DMS114 treated with DMSO at 0.1 percent for 48 hours (cell line): ENCODE data around the gene KPNA5.
"Not testable (repeated sequence)": the region's sequence is repeated elsewhere in the genome, so short reads cannot be mapped to it uniquely, and the experiment has no call there.

Source experiments
- DNase-seq: peaks from one replicate; lab custom pipeline; 2025; ENCODE audit not compliant: unreplicated experiment; lab: John Stamatoyannopoulos, UW

KPNA5 gene

DNA sequence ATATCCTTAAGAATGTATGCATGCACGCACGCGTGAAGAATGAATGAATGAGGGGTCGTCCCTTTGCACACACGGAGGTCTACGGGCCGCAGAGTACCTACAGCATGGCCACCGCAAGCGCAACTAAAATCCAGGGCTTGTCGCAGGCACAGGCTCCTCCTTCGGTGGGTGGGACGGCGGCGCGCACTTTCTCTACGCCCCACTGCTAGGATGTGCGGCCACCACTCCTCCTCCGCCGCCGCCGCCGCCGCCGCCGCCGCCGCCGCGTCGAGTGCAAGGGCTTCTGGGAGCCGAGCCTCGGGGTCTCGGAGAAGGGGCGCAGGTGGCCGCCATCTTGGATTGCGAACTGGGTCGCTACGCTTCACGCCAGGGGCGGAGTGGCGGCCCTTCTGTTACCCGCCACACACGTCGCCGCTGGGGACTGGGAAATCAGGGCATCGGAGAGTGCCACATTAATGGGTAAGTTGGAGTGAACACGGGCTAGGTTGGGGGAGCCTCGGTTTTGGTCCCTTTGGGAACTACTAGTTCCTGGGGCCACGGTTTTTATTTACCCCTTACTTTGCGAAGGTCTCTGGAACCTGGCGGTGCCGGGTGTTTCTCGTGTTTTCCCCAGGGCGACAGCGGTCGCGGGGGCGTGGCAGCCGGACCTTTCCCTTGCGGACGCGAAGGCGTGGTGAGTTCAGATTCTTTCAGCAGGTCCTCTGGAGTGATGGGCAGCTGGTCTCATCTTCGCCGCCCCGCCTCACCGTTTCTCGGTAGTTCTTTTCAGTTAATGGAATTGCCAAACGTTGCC, at the start of gene KPNA5:
KPNA5 (plus strand) TSS at position 332 of the 793 bp plus-strand sequence; CDS start at position 456, 124 bp downstream.
- DNase-seq = peak; percentile 92

DNA sequence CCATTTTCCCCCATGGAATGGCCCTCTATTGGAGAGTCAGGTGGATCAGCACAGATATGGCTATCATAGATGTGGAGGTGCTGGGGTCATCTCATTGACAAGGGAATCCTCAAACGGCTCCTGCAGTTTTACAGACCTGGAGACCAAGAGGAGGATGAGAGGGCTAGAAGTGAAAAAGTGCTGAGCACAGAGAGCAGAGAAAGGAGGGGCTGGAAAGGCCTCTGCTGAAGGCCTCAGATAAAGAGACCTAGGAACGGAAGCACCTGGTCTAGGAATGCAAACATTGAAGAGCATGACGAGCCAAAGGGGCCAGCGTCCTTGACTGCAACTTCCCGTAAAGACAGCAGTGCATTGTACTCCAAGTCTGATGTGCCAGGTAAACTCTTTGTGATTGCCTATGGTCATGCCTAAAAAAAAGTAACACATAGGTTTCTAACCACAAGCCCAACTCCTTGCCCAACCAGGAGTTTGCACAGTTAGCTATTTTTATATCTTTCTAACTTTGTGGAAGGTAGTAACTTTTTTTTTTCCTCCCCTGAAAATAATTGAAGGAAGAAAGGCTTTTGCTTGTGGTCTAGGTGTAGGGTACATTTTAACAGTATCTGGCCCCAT, 49.5 kb upstream of the KPNA5 start:
- no peak for DNase-seq

DNA sequence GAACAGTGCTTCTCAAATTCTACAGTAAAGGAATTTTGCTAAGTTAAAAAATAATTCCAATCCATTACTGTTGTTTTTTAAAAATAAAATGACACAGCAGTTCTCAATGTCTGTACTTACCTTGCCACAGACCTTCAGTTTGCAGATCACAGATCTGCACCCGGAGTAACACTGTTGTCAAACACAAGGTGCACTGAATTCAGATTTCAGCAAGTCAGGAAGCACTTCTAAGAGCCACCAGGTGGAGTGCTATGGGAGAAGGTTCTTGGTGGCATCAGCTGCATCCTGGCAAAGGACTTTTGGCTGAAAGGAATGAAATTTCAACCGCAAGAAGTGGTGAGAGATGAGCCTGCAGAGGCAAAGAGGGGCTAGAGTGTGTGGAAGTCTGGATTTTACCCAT, 47.3 kb upstream of the KPNA5 start:
- DNase-seq = no peak

DNA sequence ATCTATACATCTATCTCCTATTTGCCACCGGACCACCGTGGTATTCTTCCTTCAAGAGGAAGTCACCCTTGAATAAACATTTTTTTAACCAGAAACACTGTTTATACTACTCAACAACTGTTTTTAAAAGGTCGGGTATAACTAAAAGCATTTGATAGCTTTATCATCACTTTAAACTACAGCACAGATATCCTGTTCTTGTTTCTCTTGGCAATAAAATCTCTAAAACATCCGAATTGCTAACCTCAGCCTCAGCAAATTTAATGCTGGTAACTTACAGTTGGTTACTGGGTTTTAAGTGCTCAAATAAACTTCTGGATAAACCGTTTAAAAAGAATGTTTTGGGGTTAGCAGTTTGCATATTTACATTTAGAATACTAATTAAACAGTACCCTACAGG, 32.9 kb upstream of the KPNA5 start:
- no peak for DNase-seq

DNA sequence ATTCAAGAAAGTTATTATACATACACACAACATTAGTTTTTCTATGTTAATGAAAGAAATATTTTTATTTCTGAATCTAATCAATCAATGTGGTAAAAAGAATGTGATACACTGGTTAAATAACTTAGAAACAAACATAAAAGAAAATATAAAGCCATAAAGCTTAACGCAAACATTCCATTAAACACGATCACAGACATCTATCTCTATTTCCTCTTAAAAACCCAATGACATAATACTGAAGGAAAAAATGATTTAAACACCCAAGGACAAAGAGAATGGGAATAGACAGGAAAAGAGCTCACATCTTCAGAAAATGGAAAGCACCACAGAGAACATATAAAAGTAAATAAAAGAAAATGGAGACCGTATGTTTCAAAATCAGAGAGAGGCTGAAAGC, 31.9 kb upstream of the KPNA5 start:
- DNase-seq = no peak

DNA sequence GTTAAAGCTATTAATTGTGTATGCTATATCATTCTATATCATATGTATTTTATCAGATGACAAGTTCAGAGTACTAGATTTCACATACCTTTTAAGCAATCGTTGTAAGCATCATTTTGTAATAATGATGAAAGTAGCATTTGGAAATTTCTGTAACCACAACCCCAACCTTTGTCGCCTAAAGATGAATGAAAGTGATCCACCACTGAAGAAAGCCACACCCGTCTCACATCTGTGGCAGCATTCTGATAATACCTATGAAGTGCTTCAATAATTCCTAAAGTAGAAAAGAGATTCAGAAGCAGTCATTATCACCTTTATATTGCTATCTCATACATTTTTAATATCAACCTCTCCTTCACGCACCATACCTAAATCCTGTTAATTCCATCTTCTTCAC, 29.1 kb upstream of the KPNA5 start:
- no peak for DNase-seq

DNA sequence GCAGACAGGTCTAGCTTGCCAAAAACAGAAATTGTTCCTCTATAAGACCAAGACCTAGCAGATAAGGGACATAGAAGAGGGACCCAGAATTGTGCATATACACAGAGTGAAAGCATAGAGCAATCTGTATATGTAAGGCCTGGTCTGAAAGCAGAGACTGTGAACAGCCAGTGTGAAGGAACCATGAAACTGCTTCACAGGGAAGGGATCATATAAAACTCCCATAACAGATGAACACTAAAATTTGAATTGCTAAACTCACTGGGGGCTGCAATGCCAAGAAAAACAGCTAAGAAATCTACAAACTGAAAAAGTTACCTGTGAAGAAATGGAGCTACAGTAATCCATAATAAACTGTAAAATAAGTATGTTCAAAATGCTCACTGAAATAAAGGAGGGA, 19.4 kb upstream of the KPNA5 start:
- DNase-seq = no peak

DNA sequence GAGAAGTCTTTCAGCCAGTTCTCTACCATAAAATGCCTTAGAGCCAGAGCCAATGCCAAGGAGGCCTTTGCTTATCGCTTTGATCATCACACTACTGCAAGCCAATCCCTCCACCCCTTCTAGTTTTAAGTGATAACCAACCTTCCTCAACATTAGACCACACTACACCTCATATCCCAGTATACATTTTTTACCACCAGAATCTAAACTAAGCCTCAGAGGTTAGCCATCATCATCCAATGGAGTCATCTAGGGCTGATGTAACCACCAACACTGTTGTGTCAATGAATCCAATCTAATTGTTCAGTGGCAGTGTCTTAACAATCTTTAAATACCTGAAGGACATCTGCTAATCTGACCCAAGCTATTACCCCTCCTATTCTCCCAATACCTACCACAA, 18.8 kb upstream of the KPNA5 start:
- no peak for DNase-seq

DNA sequence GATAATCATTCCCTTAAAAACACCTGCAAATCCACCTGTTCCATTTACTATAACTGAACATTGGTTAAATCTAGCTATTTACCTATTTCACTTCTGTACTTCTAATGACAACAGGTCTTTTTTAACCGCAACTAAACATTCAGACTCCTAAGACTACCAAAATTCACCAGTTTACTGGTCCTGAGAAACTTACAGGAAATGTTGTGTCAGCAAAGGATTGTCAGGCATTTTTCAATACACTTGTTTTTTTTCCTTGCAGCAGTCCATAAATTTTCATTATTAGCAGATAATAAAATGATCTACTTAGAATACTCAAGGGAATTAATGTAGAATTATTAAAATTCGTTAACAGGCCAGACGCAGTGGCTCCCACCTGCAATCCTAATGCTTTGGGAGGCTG, 17.7 kb upstream of the KPNA5 start:
- DNase-seq = no peak

DNA sequence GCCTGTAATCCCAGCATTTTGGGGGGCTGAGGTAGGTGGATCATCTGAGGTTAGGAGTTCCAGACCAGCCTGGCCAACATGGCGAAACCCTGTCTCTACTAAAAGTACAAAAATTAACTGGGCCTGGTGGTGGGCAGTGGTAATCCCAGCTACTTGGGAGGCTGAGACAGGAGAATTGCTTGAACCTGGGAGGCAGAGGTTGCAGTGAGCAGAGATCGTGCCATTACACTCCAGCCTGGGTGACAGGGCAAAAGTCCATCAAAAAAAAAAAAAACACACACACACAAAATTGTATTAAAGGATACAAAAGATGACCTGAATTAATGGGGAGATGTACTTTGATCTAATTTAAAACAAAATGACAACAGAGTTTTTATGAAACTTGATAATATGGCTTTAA, 16.8 kb upstream of the KPNA5 start:
- not testable (repeated sequence) for DNase-seq

DNA sequence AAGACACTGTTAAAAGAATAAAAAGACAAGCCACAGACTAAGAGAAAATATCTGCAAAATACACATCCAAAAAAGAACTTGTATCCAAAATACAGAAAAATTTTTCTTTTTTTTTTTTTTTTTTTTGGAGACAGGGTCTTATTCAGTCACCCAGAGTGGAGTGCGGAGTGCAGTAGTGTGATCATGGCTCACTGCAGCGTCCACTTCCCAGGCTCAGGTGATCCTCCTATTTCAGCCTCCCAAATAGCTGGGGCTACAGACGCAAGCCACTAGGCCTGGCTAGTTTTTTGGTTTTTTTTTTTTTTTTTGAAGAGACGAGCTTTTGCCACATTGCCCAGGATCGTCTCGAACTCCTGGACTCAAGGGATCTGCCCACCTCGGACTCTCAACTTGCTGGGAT, 15.5 kb upstream of the KPNA5 start:
- no peak for DNase-seq

DNA sequence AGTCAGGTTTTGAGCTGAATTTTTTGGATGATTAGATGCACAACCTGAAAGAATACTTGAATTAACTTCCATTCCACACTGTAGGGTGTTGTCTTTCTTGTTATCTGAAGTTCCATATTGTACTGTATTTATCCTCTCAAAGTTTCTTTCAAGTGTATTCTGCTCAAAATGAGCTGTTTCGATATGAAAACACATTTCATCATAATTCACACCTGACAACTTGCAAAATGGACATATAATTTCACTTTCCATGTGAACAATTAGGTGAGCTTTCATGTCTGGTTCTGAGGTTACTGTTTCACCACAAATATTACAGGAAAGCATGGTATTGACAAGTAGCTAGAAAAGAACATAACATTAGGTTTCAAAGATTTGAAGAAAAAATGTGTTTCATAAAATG, 14.1 kb upstream of the KPNA5 start:
- DNase-seq = no peak

DNA sequence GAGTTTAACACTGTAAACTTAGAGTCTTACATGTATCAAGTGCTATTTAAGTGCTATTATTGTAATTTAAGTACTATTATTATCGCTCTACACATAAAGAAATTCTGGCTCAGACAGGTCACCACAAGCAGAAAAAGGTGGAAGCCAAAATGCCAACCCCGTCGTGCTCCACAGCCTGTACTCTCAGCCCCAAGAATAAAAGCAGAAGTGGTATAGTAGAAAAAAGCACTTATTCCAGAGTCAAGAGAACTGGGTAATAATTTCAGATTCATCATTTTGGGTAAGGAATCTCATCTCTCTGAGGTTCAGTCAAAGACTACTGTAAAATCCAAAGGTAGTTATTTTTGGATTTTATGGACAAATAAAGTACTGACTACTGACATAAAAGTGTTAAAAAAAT, 13.4 kb upstream of the KPNA5 start:
- no peak for DNase-seq

DNA sequence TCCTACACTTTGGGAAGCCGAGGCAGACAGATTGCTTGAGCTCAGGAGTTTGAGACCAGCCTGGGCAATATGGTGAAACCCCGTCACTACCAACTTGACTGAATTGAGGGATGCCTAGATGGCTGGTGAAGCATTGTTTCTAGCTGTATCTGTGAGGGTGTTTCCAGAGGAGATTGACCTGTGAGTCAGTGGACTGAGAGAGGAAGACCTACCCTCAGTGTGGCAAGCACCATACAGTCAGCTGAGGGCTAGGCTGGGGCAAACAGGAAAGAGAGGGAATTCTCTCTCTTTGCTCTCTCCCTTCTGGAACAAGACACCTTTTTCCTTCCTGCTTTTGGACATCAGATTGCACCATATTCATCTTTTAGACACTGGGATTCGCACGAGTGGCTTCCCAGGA, 8.7 kb upstream of the KPNA5 start:
- DNase-seq = no peak

DNA sequence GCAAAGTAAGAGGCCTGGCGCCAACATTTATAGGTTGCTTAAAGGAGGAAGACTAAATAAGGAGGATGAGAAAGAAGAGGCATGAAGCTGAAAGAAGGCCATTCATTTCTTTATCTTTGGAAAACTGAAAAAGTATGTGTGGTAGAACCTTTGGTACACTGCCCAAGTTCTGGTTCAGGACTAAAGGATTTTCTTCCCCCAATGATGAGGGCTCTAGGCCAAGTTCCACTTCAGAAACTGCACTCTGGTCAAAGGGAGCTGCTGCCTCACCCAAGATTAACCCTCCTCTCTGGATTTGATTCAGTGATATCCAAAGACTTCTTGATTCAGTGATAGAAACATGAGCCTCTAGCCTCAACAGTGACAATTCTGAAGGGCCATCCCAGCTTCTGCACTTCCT, 5.0 kb upstream of the KPNA5 start:
- DNase-seq = no peak

DNA sequence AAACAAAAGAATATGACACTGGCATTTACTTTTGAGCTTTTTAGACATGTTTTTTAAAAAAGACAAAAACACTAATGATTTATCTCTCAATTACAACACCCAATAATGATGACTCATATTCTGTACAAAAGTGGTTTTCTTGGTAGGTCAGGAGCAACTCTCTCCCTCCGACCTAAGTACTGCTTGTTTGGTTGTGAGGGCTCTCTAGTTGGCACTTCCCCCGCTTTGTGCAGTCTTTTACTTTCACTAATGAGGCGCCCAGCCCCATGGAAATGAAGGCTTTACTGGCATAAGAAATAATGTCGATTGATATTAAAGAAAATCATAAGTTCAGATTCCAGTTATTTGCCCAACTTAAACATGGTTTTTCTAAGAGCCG, 1.3 kb downstream of the KPNA5 start:
- DNase-seq = no peak

DNA sequence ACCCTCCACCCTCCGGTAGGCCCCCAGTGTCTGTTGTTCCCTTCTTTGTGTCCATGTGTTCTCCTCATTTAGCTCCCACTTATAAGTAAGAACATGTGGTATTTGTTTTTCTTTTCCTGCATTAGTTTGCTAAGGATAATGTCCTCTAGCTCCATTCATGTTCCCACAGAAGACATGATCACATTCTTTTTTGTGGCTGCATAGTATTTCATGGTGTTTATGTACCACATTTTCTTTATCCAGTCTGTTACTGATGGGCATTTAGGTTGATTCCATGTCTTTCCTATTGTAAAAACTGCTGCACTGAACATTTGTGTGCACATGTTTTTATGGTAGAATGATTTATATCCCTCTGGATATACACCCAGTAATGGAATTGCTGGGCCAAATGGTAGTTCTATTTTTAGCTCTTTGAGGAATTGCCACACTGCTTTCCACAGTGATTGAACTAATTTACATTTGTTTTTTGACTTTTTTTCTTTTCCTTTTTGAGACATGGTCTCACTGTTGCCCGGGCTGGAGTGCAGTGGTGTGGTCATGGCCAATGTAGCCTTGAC, 4.5 kb downstream of the KPNA5 start:
- DNase-seq = no peak

DNA sequence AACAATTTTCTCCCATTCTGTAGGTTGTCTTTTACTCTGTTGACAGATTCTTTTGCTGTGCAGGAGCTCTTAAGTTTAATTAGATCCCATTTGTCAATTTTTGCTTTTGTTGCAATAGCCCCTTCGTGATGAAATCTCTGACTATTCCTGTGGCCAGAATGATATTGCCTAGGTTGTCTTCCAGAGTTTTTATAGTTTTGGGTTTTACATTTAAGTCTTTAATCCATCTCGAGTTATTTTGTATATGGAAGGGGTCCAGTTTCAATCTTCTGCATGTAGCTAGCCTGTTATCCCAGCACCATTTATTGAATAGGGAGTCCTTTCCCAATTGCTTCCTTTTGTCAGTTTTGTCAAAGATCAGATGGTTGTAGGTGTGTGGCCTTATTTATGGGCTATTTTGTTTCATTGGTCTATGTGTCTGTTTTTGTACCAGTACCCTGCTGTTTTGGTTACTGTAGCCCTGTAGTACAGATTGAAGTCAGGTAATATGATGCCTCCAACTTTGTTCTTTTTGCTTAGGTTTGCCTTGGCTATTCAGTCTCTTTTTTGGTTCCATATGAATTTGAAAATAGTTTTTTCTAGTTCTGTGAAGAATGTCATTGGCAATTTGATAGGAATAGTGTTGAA, 5.6 kb downstream of the KPNA5 start:
- DNase-seq = not testable (repeated sequence)

DNA sequence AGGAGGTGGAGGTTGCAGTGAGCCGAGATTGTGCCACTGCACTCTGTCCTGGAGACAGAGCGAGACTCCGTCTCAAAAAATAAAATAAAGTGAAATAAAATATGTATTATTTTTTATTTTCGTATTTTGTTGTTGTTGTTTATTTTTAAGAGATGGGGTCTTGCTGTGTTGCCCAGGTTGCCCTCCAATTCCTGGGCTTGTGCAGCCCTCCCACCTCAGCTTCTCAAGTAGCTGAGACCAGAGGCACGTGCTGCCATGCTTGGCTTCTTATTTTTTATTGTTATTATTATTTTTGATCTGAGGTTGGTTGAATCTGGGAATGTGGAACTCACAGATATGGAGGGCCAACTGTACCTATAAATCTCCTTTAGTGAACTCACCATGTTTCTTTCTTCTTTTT, 10.1 kb downstream of the KPNA5 start:
- no peak for DNase-seq

DNA sequence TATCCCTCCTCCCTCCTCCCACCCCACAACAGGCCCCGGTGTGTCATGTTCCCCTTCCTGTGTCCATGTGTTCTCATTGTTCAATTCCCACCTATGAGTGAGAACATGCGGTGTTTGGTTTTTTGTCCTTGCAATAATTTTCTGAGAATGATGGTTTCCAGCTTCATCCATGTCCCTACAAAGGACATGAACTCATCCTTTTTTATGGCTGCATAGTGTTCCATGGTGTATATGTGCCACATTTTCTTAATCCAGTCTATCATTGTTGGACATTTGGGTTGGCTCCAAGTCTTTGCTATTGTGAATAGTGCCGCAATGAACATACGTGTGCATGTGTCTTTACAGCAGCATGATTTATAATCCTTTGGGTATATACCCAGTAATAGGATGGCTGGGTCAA, 11.9 kb downstream of the KPNA5 start:
- DNase-seq = not testable (repeated sequence)

DNA sequence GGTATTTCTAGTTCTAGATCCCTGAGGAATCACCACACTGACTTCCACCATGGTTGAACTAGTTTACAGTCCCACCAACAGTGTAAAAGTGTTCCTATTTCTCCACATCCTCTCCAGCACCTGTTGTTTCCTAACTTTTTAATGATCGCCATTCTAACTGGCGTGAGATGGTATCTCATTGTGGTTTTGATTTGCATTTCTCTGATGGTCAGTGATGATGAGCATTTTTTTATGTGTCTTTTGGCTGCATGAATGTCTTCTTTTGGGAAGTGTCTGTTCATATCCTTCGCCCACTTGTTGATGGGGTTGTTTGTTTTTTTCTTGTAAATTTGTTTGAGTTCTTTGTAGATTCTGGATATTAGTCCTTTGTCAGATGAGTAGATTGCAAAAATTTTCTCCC, 12.3 kb downstream of the KPNA5 start:
- DNase-seq = not testable (repeated sequence)

DNA sequence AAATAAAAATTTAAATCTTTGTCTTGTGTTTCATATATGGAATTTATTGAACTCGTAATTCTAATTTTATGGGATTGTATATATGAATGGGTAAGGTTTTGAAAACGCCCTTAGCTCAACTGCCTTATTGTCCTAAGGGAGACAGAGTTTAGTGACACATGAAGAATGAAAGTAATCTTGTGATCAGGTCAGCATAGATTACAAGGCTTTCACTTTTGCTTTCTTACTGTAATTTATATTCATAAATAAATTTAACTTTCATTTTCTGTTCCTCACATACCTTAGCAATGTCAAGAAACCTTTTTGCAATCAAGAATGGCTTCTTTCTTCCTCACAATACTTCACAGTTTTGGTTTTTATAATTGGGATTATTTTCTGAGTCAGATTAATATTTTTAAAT, 14.4 kb downstream of the KPNA5 start:
- DNase-seq = no peak
